Measurements from ENCODE around the gene GRIK3.
"Not testable (repeated sequence)": the region's sequence is repeated elsewhere in the genome, so short reads cannot be mapped to it uniquely, and the experiment has no call there.

GRIK3 gene

DNA sequence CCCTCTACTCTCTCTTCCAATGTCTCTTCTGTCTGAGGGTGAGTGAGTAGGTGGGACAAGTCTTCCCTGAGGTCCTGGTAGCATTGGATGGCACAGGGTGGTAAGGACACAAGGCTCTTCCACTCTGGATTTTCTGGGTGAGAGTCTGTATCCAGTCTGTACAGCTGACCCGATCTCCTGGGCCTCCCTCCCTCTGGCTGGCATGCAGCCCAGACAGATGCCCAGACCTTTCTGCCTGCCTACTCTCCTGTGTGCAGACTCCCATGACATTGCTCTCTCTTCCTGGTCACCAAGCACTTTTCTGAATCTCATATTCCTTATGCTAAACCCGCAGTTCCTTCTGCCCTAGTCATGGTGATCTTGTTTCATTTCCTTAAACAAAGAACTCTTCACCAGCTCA lies 100.3 kb downstream of the GRIK3 start:
- DNase-seq, result no peak

DNA sequence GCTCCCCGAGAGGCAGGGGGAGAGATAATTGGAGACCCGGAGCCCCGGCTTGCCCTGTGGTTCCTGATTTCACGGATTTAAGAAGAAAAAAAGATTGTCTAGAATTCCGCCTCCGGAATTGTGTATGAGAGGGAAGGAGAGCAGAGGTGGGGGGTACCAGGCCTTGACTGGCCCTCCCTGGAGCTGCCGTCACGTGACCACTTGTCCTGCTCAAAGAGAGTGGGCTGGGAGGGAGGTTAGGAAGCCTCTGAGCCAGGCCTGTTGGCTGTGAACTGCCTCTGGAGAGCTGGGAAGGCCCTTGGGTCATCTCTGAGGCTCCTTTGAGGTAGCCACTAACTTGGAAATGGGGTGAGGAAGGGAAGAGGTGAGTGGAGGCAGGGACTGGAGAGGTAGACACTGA lies 106.5 kb downstream of the GRIK3 start:
- DNase-seq, result no peak

DNA sequence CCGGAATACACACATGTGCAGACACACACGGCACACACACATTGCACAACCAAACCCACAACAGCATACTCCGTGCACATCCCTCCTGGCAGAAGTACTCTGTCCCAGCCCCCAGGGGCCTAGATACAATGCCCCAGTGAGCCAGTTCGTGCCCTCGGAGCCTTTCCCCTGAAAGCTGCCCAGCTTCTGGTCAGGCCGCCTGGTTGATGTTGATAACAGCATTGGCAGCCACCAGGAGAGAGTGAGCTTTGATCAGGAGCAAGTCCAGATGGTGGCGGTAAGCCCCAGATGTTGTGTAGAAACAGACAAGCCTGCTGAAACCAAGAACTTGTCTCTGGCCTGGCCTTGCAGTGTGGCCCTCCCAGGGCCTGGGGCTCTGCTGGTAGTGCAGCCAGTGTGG lies 109.1 kb downstream of the GRIK3 start:
- no peak for DNase-seq

DNA sequence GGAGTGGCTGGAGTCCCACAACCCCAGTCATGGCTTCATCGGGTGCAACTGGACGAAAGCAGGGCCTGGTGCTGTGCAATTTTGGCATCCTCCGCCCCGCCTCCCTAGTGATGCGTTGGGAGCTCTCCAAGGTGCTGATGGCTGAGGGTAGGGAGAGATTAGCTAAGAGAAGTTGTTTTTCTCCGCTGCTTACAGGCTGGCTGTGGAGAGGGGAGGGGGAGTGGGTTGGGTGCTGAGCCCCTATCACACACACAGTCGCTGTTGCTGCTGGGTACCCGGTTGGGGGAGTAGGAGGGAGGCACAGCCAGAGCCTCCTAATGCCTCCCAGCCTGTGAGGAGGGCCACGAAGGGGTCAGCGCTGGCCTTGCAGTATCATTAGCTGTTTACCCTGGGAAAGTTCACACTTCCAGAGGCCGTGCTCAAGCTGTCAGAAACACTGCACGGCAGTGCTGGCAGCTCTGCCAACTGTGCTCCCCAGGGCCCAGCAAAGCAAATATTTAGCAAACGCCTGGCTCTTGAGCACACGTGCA lies 110.0 kb downstream of the GRIK3 start:
- no peak for DNase-seq

DNA sequence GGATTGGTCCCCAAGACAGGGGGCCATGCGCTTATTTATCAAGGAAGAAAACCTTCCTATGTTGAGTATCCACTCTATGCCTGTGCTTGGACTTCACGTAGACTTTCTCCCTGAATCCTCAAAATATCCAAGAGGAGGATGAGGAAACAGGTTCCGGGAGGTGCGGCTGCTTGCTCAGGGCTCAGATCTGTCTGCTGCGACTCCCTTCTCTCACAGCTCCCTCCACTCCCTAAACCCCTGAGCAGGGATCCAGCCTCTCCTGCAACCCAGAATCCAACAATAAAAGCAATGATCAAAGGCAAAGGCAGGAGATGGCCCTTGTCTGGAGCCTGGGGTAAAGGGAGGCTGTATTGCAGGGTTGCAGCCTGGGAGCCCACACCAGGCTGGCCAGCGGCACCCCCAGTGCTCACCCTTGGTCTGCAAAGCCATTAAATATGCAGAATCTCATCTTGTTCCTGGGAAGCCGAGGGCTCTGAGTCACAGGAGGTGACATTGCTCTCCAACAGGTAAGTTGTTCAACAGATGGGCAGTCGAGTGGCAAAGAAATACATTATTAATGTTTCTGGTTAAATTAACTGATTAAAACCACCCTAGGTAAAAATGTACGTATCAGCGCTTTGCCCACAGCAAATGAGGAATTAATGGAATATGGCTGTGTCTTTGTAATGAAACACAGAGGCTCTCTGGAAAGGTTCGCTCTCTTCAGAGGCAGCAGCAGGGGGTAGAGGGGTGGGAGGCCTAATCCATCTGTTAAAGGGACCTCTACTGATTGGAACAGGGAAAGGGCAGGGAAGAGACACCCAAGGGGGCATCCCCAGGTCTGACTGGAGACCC lies 111.5 kb downstream of the GRIK3 start:
- DNase-seq, result no peak

DNA sequence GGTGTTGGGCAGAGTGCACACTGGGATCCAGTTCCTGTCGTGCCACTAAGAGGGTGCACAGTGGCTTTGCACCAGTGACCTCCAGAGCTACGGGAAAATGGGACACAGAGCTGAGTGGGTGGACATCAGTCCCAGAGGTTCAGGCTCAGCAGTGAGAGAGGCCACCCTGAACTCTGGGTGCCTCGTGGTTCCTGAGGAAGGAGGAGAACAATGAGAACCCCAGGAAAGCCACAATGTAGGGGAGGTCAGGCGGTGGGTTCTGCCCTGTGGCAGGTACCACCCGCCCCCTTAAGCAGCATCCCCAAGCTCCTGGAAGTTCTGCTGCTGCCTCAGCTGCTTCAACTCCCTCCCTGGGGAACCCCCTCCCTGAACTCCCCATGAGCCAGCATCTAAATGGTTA lies 112.2 kb downstream of the GRIK3 start:
- no peak for DNase-seq

DNA sequence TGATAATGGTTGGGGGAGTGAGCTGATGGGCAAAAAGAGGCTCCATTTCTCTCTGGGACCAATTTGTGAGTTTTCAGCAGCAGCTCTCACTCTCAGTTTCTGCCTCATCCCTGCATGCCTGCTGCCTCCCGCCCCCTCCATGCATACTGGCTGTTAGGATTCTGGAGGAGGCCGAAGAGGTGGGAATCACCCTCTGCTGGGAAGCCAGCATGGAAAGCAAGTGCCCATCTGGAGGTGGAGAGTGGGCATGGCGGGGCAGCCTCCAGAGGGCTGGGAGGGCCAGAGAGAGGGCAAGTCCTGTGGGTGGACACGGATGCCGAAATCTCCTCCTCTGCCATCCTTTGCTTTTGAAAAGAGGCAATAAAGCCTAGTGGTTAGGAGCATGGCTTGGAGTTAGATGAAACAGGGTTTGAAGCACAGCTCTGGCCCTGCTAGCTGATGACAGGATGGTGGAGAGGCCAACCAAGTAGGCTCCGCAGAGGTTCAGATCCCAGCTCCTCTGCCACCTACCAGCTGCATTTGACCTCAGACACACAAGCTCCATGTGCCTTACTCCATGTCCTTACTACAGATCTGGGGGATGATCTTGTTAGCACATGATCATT lies 113.4 kb downstream of the GRIK3 start:
- DNase-seq, result no peak

DNA sequence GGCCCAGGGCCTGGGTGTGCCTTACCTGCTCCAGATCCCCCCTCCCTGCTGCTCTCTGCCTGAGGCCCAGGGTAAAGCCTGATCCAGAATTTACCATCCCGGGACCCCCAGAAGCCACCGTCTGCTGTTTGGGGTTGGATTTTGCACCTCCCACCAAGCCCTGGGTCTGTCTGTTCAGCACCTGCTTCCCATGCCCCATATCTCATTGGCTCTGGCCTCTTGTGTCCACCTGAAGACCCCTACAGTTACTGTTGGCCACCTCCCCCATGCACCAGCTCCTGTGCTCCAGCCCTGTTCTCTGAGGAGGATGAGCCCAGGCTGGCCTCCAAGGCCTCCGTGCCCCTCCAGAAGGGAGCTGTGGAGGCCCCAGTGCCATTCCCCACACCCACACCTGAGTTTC lies 113.9 kb downstream of the GRIK3 start:
- DNase-seq, result no peak

DNA sequence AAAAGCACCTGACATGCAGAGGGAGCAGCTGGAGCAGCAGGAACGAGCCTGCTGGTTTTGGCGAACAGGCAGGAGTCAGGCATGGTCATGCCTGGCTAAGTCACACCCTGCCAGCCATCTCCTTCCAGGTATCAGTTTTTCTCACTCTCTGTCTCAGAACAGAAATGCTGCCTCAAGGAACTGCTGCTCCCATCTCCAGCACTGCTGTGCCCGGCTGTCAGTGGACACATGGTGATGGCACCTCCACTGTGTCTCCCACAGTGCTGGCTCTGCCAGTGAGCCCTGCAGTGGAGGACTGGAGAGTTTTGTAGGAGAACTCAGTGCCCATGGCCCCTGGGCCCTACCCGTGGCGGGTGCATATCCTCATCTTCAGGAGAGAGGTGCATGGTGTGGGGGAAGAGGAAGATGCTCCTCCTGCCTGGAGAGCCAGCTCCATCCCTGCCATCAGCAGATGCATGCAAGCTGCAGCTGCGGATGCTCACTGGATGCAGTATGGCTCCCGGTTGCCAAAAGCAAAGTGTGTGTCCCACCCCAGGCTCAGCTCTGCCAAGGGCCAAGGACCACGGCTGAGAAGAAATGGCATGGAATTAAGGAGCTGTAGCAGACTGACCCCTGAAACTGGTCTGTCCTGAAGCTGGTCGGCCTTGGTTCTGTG lies 114.7 kb downstream of the GRIK3 start:
- no peak for DNase-seq

DNA sequence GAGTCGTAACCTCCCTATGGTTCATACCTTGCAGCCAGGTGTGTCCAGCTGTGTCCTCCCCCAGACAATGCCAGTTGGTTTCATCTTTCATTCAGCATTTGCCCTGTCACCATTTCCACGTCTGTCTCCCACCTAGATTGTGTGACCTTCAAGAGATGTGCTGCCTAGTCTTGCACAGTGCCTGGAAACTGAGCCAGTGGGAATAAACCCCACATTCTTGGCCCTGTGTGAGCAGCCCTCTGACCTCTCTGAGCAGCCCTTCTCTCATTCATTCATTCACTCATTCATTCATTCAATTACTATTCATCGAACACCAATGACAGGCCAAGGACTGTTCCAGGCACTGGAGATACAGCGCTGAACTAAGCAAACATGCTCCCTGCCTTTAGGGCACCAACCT lies 115.7 kb downstream of the GRIK3 start:
- no peak for DNase-seq

DNA sequence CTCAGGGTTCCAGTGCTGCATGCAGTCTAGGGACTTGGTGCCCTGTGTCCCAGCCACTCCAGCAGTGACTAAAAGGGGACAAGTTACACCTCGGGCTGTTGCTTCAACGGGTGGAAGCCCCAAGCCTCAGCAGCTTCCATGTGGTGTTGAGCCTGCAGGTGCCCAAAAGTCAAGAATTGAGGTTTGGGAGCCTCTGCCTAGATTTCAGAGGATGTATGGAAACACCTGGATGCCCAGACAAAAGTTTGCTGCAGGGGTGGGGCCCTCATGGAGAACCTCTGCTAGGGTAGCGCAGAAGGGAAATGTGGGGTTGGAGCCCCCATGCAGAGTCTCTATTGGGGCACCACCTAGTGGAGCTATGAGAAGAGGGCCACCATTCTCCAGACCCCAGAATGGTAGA lies 117.8 kb downstream of the GRIK3 start:
- DNase-seq, result not testable (repeated sequence)

DNA sequence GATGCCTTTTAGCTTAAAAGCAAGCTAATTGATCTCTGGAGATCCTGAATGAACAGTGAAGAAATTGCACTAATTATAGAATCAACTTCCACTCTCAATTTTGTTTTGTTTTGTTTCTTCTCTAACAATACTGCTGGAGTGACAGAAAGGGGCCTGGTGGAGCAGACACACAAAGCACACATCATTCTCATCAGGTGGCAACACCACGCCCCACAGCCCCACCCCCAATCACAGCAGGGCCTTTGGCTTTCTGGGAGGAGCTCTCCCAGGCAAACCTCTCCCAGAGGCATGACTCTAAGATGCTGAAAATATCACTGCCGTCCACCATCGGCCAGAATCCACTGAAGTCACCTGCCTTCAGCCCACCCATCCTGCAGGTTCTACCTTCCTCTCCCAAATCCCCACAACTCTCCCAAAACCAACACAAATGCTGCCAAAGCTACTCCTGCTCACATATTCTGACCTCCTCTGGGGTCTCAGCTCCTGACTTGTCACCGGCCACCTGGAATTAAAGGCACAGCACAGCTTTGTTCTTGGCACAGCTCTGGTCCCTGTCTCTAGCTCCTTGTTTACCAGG lies 120.7 kb downstream of the GRIK3 start:
- DNase-seq, result no peak

DNA sequence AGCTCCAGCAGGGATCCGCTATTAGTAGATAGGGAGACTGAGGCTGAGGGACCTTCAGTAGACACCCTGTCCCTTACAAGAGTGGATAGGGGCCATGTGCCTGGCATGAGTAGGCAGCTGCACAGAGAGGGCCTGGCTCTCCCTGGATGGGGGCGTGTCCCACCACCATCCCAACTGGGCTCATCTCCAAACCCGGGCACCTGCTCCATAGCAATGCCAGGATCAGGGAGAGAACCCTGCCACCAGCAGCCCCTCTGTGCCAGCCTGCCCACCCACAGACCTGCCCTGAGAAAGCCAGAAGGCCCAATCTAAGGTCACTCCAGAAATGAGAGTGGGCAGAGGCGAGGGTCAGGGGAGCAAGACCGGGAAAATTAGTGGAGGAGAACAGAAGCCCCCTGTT lies 121.3 kb downstream of the GRIK3 start:
- DNase-seq, result no peak

DNA sequence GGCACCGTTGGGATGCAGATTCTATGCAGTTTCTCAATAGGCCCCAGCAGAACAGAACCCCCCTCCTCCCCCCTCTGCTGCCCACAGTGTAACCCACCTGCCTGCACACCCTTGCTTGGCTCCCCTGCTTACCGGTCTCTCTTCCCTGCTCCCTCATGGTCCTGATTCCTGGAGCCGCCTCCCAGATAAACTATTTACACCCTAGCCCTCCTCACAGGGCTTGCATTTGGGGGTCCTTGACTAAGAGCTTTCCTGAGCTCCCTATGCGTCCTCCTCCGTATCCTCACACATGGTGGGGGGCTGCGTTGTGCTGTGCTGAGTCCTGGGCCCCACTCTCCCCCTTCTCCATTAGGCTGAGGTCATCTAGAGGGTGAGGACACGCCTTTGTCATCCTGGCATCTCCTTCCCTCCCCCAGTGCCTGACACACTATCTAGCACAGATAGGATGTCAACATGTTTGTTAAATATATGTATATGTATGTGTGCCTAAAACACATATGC lies 121.9 kb downstream of the GRIK3 start:
- DNase-seq, result no peak

DNA sequence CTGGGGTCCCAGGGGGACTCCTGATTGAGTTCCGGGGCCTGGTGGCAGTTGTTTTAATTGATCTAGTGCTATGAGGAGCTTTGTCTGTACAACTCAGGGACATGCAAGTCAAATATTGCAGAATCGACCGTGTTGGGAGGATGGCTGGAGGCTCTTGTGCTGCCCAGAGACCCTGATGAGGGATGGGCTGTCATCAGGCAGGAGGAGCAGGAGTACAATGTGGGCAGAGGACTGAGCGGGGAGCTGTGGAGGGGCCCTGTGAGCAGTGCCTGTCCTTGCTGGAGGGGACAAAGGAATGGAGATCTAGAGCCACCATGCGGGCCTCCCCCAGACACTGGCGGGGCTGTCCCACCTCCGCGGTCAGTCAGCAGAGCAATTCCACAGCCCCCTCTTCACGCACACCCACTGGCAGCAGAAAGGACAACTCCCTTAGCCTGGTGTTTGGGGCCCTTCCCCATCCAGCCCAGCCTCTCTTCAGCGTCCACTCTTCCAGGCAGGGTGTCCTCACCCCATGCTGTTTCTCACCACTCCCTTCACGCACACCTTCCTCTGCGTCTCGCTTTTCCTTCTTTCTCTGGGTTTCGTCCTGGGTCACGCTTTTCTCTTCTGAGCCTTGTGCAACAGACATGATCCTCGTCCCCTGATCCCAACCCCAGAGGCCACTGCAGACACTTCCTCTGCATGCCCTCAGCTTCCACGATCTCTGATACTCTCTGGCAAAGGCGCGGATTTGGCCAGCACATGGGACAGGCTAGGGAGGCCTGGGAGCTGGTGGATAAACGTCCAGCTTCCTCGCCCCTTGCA lies 122.6 kb downstream of the GRIK3 start:
- no peak for DNase-seq

DNA sequence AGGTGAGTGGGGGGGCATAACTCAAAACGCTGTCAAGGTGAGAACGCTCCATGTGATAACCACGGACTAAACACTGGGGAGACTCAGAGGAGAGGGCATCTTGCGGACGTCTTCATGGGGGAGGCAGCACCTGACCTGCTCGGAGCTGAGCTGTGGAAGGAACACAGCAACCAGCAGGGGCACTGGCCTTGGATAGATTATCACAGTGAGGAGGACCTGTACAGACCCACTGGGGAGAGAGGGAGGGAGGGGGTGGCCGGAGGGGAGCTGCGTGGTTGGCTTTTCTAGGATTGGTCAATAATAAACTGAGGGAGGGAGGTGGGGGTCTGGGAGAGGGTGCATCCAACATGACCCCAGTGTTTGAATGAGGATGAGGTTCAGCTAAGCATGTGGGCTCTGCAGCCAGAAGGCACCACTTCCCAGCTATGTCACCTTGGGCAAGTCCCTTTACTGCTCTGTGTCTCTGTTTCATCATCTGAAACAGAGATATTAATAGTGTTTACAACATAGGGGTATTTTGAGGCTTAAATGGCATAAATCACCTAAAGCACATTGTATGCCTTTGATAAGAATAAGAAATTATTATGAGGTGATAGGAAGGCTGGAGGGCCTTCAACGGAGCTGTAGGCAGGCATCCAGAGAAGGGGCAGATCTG lies 123.3 kb downstream of the GRIK3 start:
- no peak for DNase-seq

DNA sequence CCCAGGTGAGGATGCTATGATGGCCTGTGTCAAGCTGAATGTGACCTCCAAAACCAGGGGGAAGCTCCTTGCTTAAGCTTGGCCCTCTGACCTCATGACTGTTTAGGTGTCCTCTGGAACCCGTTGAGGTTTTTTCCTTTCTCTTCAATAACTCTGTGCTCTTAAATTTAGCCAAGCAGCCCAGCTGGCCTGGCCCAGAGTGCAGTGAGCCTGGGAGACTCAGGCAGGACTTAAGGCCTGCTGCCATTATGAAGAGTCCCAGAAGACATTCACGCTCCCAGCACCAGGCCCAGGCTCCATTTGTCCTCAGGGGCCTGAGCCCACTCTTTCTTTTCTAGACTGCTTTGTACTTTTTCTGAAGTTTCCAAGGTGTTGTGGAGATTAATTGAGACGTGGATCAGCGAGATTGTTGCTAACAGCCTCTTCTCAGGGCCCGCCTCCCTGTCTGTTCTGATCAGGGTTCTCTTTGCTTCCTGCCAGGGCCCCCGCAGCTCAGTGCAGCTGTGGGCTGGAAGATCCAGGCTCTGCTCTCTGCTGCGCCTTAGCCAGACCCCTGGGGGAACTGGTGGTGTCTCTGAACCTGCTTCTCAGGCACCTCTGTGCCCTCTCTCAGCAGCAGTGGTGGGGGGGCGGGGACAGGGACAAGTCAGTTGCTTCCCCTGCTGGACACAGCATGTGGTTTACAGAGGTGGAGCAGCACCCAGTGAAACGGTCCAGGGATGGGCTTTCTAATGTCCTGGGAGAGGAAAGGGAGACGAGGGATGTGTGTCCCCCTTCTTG lies 124.2 kb downstream of the GRIK3 start:
- DNase-seq, result no peak

DNA sequence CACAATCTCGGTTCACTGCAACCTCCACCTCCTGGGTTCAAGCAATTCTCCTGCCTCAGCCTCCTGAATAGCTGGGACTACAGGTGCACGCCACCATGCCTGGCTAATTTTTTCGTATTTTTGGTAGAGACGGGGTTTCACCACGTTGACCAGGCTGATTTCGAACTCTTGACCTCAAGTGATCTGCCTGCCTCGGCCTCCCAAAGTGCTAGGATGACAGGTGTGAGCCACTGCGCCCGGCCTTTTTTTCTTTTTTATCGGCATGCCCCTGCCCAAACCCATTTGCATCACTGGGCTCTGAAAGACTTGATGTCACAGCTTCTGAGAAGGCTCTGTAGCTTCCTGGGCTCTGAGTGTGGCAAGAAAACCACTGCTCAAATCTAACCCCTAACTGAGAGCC lies 125.0 kb downstream of the GRIK3 start:
- not testable (repeated sequence) for DNase-seq

DNA sequence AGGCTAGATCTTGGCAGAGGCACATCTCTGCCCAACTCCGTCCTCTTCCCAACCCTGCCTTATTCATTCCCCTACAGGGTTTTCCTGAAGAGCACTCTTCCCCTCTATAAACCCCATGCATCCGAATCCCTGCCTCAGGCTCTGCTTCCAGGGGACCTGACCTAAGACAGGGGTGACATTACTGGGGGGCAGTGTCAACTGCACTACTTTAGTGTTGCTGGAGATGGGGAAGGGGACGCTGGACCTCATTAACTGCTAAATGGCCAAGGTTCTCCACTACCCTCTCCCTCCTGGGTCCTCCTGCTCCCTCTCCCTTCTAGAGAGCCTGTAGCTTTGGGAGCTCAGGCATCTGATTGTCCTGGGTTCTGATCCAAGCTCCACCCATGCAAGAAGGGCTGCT lies 126.2 kb downstream of the GRIK3 start:
- DNase-seq, result no peak

DNA sequence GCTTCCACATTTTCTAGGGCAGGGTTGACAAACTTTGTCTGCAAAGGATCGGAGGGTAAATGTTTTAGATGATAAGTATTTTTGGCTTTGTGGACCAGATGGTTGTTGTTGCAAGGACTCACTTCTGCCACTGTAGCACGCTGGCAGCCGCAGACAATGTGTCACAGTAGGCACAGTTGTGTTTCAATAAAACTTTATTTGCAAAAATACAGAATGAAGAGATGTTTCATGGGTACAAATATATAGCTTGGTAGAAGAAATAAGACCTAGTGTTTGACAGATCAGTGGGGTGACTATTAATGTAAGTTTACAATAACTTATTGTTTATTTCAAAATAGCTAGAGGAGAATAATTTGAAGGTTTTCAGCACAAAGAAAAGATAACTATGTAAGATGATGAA lies 127.8 kb downstream of the GRIK3 start:
- no peak for DNase-seq

DNA sequence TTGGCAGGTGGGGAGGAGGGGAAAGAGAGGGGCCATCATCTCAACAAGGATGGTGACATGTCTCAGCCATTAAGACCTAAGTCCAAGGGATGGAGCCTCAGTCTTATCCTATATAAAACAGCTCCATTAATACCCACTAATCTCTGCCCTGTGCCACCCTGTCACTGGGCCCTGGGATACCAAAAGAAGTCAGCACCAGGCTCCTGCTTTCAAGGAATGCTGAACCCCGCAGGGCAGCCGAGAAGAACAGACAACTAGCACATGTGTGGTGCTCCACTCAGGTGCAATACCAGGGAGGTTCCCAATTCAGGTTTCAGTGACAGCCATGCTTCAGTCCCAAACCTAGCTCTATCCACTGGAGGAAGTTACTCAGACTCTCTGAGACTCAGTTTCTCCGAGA lies 128.4 kb downstream of the GRIK3 start:
- no peak for DNase-seq

Data from amniotic stem cell (primary cell).